Omental fat pad (tissue), 4 donors: ENCODE results near the gene PHF2. TPM values are rescaled to one million over a fixed set of nuclear protein-coding genes. Genes with fewer than 3 reads are reported as not detected.
A peak's percentile ranks its signal among the peaks of the same experiment; 100 is the strongest.

Source experiments
- ATAC-seq: fragments of 150-250 bp; one replicate; pipeline ENCODE4 v1.9.1; 2016; ENCODE audit warnings: mild to moderate bottlenecking, moderate library complexity; ENCODE audit not compliant: low FRiP score
- DNase-seq: peaks from one replicate; pipeline ENCODE4 v3.0.0-alpha.2; 2019; ENCODE audit warnings: low spot score
- total RNA-seq, 4 donors: library from RNA; depleted of rRNA; stranded (reverse); fragments of >200 nt; gene quantifications; one replicate each; pipeline ENCODE4 v1.1.0, GENCODE V29; 2016
- TF ChIP-seq, protein P1 (sequence below), 3 donors: fragments of 450-650 bp; IDR thresholded peaks; one replicate each; pipeline ENCODE4 v1.5.1; 2016 to 2017; ENCODE audit warnings: antibody characterized with exemption in 3 of 3, mild to moderate bottlenecking in 3 of 3, moderate library complexity in 2 of 3

Gene PHF2
- 10 to 100 TPM; 15.8 to 24.5 (median 20.4) TPM for total RNA-seq

DNA sequence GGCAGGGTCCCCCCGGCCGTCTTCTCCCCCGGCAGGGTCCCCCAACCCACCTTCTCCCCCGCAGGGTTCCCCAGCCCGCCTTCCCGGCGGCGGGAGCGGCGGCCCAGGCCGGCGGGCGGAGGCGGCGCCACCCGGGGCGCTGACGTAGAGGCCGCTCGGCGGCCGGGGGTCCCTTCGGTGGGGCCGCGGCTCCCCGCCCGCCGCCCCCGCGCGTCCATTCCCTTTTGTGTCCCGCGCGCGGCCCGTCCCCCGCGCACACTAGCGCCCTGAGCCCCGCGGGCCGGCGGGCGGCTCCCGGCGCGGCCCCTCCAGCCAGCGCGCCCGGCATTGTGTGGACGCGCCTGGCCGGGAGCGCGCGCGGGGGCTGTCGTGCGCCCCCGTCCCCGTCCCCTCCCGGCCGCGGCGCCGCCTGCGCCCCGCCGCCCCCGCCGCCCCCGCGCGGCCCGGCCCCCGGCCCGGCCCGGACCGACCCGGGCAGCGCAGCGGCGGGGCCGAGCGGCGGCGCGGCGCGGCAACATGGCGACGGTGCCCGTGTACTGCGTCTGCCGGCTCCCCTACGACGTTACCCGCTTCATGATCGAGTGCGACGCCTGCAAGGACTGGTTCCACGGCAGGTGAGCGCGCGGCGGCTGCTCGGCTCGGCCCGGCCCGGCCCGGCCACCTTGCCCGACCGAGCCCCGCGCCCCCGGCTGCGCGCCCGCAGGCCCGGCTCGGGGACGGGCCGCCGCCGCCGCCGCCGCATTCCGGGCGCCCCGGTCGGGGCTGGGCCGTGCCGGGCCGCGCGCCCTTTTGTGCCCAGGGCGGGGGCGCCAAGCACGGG, at the start of gene PHF2:
Gene PHF2 (plus strand): TSS at position 327 of the 820 bp plus-strand sequence. CDS start 190 bp downstream, at position 517.
- TF ChIP-seq, protein P1, sequence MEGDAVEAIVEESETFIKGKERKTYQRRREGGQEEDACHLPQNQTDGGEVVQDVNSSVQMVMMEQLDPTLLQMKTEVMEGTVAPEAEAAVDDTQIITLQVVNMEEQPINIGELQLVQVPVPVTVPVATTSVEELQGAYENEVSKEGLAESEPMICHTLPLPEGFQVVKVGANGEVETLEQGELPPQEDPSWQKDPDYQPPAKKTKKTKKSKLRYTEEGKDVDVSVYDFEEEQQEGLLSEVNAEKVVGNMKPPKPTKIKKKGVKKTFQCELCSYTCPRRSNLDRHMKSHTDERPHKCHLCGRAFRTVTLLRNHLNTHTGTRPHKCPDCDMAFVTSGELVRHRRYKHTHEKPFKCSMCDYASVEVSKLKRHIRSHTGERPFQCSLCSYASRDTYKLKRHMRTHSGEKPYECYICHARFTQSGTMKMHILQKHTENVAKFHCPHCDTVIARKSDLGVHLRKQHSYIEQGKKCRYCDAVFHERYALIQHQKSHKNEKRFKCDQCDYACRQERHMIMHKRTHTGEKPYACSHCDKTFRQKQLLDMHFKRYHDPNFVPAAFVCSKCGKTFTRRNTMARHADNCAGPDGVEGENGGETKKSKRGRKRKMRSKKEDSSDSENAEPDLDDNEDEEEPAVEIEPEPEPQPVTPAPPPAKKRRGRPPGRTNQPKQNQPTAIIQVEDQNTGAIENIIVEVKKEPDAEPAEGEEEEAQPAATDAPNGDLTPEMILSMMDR (IDR thresholded peaks at IDR 0.05): no peak
- DNase-seq (no peak), ATAC-seq (peak; percentile 47)

DNA sequence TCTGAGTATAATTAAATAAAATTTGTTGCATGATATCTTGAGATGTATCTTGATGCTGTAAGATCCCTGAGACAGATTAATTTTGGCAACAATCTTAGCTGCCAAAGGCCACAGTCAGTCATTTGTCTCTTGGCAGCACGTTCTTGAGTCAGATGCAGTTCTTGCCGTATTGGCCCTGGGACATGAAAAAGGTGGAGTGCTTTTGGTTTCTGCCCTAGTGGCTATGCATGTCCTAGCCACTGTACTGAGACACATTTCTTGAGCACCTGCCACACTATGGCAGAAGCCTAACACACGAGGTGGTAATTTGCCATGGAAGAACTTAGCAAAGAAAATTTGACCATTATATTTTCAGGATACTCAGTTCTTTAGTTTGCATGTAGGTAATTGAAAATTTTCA, 45.0 kb upstream of the PHF2 start:
- TF ChIP-seq, protein P1 (IDR thresholded peaks at IDR 0.05): no peak
- ATAC-seq (no peak), DNase-seq (no peak)

DNA sequence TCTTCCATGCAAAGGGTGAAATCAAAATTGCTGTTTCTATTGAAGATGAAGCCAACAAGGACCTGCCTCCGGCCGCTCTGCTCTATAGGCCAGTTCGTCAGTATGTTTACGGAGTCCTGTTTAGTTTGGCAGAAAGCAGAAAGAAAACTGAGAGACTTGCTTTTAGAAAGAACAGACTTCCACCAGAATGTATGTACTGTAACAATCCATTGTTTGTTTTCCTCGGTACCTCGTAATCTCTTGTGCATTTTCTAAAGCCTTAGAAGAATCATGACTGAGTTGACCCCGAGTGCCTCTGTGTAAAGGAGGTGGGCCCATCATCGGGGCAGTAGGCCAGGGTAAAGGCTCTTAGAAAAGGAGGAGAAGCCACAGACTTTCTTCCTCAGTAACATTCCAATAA, 44.2 kb upstream of the PHF2 start:
- ATAC-seq: no peak
- TF ChIP-seq, protein P1 (IDR thresholded peaks at IDR 0.05): no peak
- DNase-seq: no peak

DNA sequence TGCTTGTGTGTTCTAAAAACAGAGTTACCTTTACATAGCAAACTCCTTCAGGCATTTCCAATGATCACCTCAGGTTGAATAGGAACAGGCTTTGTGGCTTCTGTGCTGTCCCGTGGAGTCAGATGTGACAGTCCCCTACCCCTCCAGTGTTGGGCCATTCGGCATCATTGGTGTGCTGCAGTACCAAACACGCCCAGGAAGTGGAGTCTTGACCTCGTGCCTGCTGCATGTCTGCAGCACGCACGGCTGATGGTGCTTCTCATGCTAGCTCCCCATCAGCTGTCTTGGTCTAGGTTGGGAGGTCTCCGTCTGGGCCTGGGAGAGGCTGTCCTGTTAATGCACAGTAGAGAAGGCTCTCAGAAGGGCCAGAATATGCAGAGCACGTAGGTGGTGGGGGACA, 42.5 kb upstream of the PHF2 start:
- TF ChIP-seq, protein P1 (IDR thresholded peaks at IDR 0.05): no peak
- no peak for DNase-seq
- peak; percentile 28 for ATAC-seq

DNA sequence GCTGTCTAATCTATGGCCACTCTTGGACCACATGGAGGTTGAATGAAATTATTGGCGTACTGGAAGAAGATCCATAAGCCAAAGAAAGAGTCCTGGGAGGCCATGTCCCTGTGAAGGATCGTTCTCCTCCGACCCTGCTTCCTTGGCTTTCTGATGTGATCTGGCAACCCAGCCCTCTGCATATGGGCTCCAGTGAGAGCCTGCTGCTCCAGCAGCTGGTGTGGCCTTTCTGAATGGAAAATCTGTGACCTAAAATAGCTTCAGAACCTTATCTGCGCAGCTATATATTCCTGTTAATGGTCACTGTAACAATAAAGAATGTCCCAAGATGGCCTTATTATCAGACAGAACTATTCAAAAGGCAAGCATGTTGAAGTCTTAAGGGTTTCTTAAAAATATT, 40.2 kb upstream of the PHF2 start:
- ATAC-seq (no peak), DNase-seq (no peak)
- TF ChIP-seq, protein P1 (IDR thresholded peaks at IDR 0.05): no peak

DNA sequence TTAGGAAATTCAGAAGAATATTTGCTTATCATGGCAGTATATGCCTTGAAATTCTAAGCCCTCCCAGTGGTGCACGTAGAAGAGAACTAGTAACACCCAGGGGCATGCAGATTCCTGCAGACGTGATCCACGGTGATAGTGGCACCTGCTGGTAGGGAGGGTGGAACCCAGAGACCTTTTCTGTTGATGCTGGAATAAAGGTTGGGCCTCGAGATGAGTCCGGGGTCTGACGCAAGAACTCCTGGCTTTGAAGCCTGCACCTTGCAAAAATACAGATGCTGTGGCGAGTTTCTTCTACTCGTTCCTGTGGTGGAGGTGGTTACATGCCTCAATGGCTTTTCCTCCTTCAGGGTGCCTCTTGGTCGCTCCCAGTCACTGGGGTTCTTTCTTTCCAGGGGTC, 39.5 kb upstream of the PHF2 start:
- TF ChIP-seq, protein P1 (IDR thresholded peaks at IDR 0.05): no peak
- DNase-seq (no peak), ATAC-seq (no peak)

DNA sequence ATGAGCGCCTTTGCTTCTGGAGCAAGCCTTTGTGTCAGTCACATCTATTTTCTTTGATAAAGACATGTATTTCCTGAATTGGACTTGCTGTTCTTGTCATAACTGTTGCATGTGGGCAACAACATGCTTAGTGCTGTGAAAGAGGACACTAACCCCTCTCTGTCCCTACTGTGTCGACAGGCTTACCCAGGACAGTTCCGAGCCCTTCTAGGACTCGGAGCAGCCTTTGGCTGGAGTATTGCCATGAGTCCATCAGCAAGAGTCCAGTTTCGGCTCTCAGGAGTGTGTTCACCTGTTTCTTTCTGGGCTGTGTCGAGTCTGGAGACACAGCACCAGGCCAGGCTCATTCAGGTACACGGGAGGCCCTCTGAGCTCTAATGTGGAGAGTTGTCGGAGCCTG, 36.1 kb upstream of the PHF2 start:
- DNase-seq: no peak
- no peak for ATAC-seq
- TF ChIP-seq, protein P1 (IDR thresholded peaks at IDR 0.05): no peak
